GM12891 (cell line): ENCODE measurements around the gene TRIM47.

Experiments
- PAX5 ChIP-seq: IDR thresholded peaks from 2 replicates; pipeline ENCODE4 v1.6.1; 2011; ENCODE audit warnings: low read length, moderate library complexity, mild to moderate bottlenecking; ENCODE audit not compliant: insufficient read depth, severe bottlenecking
- POLR2A ChIP-seq: IDR thresholded peaks from 2 replicates; pipeline ENCODE4 v1.6.1; 2011; ENCODE audit warnings: low read depth, low read length, control low read depth
- POLR2AphosphoS5 ChIP-seq: IDR thresholded peaks from 2 replicates; pipeline ENCODE4 v1.6.1; 2011; ENCODE audit warnings: low read depth, low read length, control low read depth
- POU2F2 ChIP-seq: IDR thresholded peaks from 2 replicates; pipeline ENCODE4 v1.6.1; 2011; ENCODE audit warnings: low read depth, mild to moderate bottlenecking, control low read depth, low read length, moderate library complexity
- TAF1 ChIP-seq: IDR thresholded peaks from 2 replicates; pipeline ENCODE4 v1.6.1; 2011; ENCODE audit warnings: low read depth, low read length, control low read depth

GRCh38 chr17:75878174-75878998 is at the start of gene TRIM47:
- TF ChIP-seq POLR2A (no peak), POLR2AphosphoS5 (no peak), TAF1 (no peak), POU2F2 (no peak), PAX5 (no peak)
